ENCODE data around the gene NEDD8. TPM values are rescaled to one million over a fixed set of nuclear protein-coding genes. Genes with fewer than 3 reads are reported as not detected.
"Not testable (repeated sequence)": the region's sequence is repeated elsewhere in the genome, so short reads cannot be mapped to it uniquely, and the experiment has no call there.

NEDD8 gene
- total and polyA plus RNA-seq, 2 donors (not counting 1 experiment from before 2014, with no cell fraction given): 145 to 441 TPM

- Histone ChIP-seq H2AFZ (ENCODE audit: low read length) (no peak overlapping the region), H3K79me2 (ENCODE audit: control insufficient read depth, insufficient read depth, low read length) (peaks cover 54% of the 10 kb centered on the region), H4K20me1 (ENCODE audit: control insufficient read depth, extremely low read depth, insufficient read depth, low read length) (no peaks in the 10 kb centered on the region), H3K27ac (ENCODE audit: insufficient read depth, low read length) (peak overlapping the region; percentile 12), H3K27me3 (ENCODE audit: control insufficient read depth, insufficient read depth, low read length) (no peaks in the 10 kb centered on the region), H3K9me3 (ENCODE audit: control insufficient read depth, insufficient read depth, low read depth, low read length) (no peaks in the 10 kb centered on the region), H3K36me3 (ENCODE audit: control insufficient read depth, insufficient read depth, low read length) (peaks cover 3% of the 10 kb centered on the region), H3K9ac (ENCODE audit: insufficient read depth, low read length) (no peak overlapping the region), H3K4me3 (replicated peaks in 1 of 4; ENCODE audit: control extremely low read depth in 1 of 4, insufficient read depth in 1 of 4, low read depth in 3 of 4, low read length in 4 of 4) (no peak overlapping the region), H3K4me2 (ENCODE audit: extremely low read depth, insufficient read depth, low read length) (no peak overlapping the region), H3K4me1 (ENCODE audit: control insufficient read depth, extremely low read depth, insufficient read depth, low read length) (peaks cover 3% of the 10 kb centered on the region)
- no peak for TF ChIP-seq EZH2 (IDR thresholded peaks at IDR 0.05; ENCODE audit: low read length, missing control alignments)
- TF ChIP-seq CTCF (conservative IDR thresholded peaks at IDR 0.05 in 1 of 2, IDR thresholded peaks at IDR 0.05 in 1 of 2; ENCODE audit: low read depth in 1 of 2, low read length in 2 of 2): no peak
- peak; percentile 27 to 95 for DNase-seq (ENCODE audit: low read depth in 2 of 2)
Observed at GRCh38 chr14:24224618-24225071, 7.5 kb downstream of the NEDD8 start.

- H3K27me3 ChIP-seq (ENCODE audit: control insufficient read depth, insufficient read depth, low read length); H3K4me3 ChIP-seq (replicated peaks in 1 of 4; ENCODE audit: control extremely low read depth in 1 of 4, insufficient read depth in 1 of 4, low read depth in 3 of 4, low read length in 4 of 4); H3K9ac ChIP-seq (ENCODE audit: insufficient read depth, low read length); H3K36me3 ChIP-seq (ENCODE audit: control insufficient read depth, insufficient read depth, low read length); H3K4me1 ChIP-seq (ENCODE audit: control insufficient read depth, extremely low read depth, insufficient read depth, low read length); H2AFZ ChIP-seq (ENCODE audit: low read length); H3K4me2 ChIP-seq (ENCODE audit: extremely low read depth, insufficient read depth, low read length); H4K20me1 ChIP-seq (ENCODE audit: control insufficient read depth, extremely low read depth, insufficient read depth, low read length); H3K27ac ChIP-seq (ENCODE audit: insufficient read depth, low read length); DNase-seq (ENCODE audit: low read depth in 2 of 2); H3K9me3 ChIP-seq (ENCODE audit: control insufficient read depth, insufficient read depth, low read depth, low read length): not testable (repeated sequence)
- H3K79me2 ChIP-seq (ENCODE audit: control insufficient read depth, insufficient read depth, low read length): peaks cover 45% of the 10 kb centered on the region
Observed at GRCh38 chr14:24222987-24223386, 9.2 kb downstream of the NEDD8 start.

GRCh38 chr14:24219521-24219920 is 12.6 kb downstream of the NEDD8 start:
- H3K27ac ChIP-seq (ENCODE audit: insufficient read depth, low read length): no peak overlapping the region
- DNase-seq (ENCODE audit: low read depth in 2 of 2): no peak
- H4K20me1 ChIP-seq (ENCODE audit: control insufficient read depth, extremely low read depth, insufficient read depth, low read length): no peaks in the 10 kb centered on the region
- H3K4me2 ChIP-seq (ENCODE audit: extremely low read depth, insufficient read depth, low read length): no peak overlapping the region
- H3K36me3 ChIP-seq (ENCODE audit: control insufficient read depth, insufficient read depth, low read length): peaks cover 1% of the 10 kb centered on the region
- H3K27me3 ChIP-seq (ENCODE audit: control insufficient read depth, insufficient read depth, low read length): no peaks in the 10 kb centered on the region
- no peak overlapping the region for H3K4me3 ChIP-seq (replicated peaks in 1 of 4; ENCODE audit: control extremely low read depth in 1 of 4, insufficient read depth in 1 of 4, low read depth in 3 of 4, low read length in 4 of 4)
- H2AFZ ChIP-seq (ENCODE audit: low read length): no peak overlapping the region
- H3K4me1 ChIP-seq (ENCODE audit: control insufficient read depth, extremely low read depth, insufficient read depth, low read length): no peaks in the 10 kb centered on the region
- H3K9ac ChIP-seq (ENCODE audit: insufficient read depth, low read length): no peak overlapping the region
- H3K9me3 ChIP-seq (ENCODE audit: control insufficient read depth, insufficient read depth, low read depth, low read length): no peaks in the 10 kb centered on the region
- H3K79me2 ChIP-seq (ENCODE audit: control insufficient read depth, insufficient read depth, low read length): peaks cover 21% of the 10 kb centered on the region
- TF ChIP-seq CTCF (conservative IDR thresholded peaks at IDR 0.05 in 1 of 2, IDR thresholded peaks at IDR 0.05 in 1 of 2; ENCODE audit: low read depth in 1 of 2, low read length in 2 of 2): no peak
- no peak for TF ChIP-seq EZH2 (IDR thresholded peaks at IDR 0.05; ENCODE audit: low read length, missing control alignments)

Data from fibroblast of lung (primary cell).